Fibroblast of lung (primary cell): ENCODE results near the gene RUNX2.

Source experiments
- EZH2 ChIP-seq: IDR thresholded peaks from 2 replicates; pipeline ENCODE4 v1.5.1; 2012; ENCODE audit warnings: low read length, control low read depth, mild to moderate bottlenecking; ENCODE audit errors: missing control alignments
- TF ChIP-seq, protein P1 (sequence below), 2 donors: IDR thresholded peaks in 1 of 2; conservative IDR thresholded peaks in 1 of 2; 1 replicate in 1 of 2; 2 replicates in 1 of 2; pipeline ENCODE4 v1.5.1; 2011 to 2012; ENCODE audit warnings: low read length in 2 of 2, control low read depth in 1 of 2, inconsistent platforms in 1 of 2, low read depth in 1 of 2, mild to moderate bottlenecking in 1 of 2

GRCh38 chr6:45367999-45368398, 39.9 kb downstream of the RUNX2 start:
- TF ChIP-seq, protein P1, sequence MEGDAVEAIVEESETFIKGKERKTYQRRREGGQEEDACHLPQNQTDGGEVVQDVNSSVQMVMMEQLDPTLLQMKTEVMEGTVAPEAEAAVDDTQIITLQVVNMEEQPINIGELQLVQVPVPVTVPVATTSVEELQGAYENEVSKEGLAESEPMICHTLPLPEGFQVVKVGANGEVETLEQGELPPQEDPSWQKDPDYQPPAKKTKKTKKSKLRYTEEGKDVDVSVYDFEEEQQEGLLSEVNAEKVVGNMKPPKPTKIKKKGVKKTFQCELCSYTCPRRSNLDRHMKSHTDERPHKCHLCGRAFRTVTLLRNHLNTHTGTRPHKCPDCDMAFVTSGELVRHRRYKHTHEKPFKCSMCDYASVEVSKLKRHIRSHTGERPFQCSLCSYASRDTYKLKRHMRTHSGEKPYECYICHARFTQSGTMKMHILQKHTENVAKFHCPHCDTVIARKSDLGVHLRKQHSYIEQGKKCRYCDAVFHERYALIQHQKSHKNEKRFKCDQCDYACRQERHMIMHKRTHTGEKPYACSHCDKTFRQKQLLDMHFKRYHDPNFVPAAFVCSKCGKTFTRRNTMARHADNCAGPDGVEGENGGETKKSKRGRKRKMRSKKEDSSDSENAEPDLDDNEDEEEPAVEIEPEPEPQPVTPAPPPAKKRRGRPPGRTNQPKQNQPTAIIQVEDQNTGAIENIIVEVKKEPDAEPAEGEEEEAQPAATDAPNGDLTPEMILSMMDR (conservative IDR thresholded peaks at IDR 0.05 in 1 of 2, IDR thresholded peaks at IDR 0.05 in 1 of 2; ENCODE audit: low read depth in 1 of 2, low read length in 2 of 2) = no peak
- TF ChIP-seq EZH2 = no peak
